A549 treated with CpdA at 1 μM for 4 hours (cell line): Measurements from ENCODE around the gene NRN1. TPM values are rescaled to one million over a fixed set of nuclear protein-coding genes. Genes with fewer than 3 reads are reported as not detected.

Source experiments
- total RNA-seq: library from RNA; stranded (reverse); fragments of 200-300 nt; extraction: Qiagen RNA extraction; gene quantifications from 5 replicates; pipeline ENCODE4 v1.2.3, GENCODE V29; 2022; ENCODE audit warnings: low read depth

Gene NRN1, protein sequence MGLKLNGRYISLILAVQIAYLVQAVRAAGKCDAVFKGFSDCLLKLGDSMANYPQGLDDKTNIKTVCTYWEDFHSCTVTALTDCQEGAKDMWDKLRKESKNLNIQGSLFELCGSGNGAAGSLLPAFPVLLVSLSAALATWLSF
- 0.49 to 0.79 TPM (median 0.71 TPM) in 5 replicates for total RNA-seq

DNA sequence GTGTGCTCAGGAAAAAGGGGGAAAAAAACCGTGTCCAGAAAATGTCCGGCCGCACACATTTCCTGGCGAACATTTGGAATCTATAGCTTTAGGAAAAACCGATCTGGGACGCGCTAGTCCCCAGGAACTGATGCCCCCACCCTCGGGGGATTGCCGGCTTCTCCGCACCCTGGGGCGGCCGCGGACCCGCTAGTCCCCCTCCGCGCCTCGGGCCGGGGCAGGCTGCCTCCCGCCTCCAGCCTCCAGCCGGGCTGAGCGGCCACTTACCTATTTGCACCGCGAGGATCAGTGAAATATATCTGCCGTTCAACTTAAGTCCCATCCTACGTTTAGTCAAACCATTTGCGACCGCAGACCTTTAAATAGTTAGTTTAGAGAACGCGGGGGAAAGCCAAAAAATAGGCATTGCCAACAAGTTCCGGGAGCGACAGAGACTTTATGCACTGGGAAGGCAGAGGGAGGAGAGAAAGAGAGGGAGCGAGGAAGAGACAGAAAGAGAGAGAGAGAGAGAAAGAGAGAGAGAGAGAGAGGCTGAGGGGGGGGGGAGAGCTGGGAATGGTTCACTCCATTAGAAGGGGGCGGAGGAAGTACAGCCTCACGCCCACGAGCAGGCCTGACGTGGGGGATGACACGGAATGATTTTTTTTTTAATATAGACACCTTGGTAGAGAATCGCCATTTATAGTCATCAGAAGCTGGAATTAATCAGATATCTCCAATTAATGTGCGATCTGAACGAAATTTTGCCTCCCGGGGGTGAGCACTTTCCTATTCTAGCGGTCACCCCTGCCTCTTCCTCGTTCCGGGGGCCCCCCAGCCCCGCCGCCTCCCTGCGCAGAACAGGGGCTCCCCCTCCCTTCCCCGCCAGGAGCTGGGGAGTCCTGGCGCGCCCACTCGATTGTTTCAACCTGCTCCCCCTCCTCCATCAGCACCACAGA, at the start of gene NRN1:
Gene NRN1 (minus strand): TSS at position 498 of the 938 bp plus-strand sequence. CDS start 176 bp downstream, at position 322.

